ENCODE results near the gene ADARB2. TPM values are rescaled to one million over a fixed set of nuclear protein-coding genes. Genes with fewer than 3 reads are reported as not detected.
A peak's percentile ranks its signal among the peaks of the same experiment; 100 is the strongest.

Gene ADARB2
- total and polyA plus RNA-seq, 2 donors, result 0.66 to 2.5 TPM

DNA sequence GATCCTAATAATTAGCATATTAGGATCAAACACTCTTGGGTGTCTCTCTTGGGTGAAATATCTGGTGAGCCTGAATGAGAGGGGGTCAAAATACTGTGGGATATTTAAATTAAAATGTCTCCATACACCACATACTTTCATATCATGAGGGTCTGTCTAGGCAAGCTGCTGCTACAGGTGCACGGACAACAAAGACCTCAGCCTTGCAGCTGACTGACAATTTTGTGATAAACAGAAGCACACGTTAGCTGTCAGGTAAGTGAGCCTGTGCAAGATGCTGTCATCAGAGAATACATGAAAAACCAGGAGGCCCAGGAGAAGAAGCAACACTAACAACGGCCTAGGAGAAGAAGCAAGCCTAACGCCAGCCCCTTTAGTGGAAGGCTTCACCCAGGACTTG, 247.5 kb downstream of the ADARB2 start:
- no peak for DNase-seq (ENCODE audit: low read depth in 6 of 9, low spot score in 9 of 9)
- H3K4me3 ChIP-seq (ENCODE audit: low read length in 2 of 2), result no peak overlapping the region
- H3K4me1 ChIP-seq (ENCODE audit: control insufficient read depth in 2 of 2, insufficient read depth in 2 of 2, low read length in 2 of 2), result no peaks in the 10 kb centered on the region
- no peak overlapping the region for H3K27ac ChIP-seq (ENCODE audit: low read depth in 1 of 2, low read length in 1 of 2)
- WGBS, result 86% methylated on average over 4 of the region's 4 CpGs
- H3K27me3 ChIP-seq (ENCODE audit: control insufficient read depth in 2 of 2, insufficient read depth in 1 of 2, low read length in 1 of 2), result no peaks in the 10 kb centered on the region
- no peaks in the 10 kb centered on the region for H3K36me3 ChIP-seq (ENCODE audit: control insufficient read depth in 2 of 2, insufficient read depth in 2 of 2, low read length in 1 of 2)
- no peaks in the 10 kb centered on the region for H3K9me3 ChIP-seq (ENCODE audit: control insufficient read depth in 2 of 2, insufficient read depth in 1 of 2, low read length in 1 of 2)

DNA sequence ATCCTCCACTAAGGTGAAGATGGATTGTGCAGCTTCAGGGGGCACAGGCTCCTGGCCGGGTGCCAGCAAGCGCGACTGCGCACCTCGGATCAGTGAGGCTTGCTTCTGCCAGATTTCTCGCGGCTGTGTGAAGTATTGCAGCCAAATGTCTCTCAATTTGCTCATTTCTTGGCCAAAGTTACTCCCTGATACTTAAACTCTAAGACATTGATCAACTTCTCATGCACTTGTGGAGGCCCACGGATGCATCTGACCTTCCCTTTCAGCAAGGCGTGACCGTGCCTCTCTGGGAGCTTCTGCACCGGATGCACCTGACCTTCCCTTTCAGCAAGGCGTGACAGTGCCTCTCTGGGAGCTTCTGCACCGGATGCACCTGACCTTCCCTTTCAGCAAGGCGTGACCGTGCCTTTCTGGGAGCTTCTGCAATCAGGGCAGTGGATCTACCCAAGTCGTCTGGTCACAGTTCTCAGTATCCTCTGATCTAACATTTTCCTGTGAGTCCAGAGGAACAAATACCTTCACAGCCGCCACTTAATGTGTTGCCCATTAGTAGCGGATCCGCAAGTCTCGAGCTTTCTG, 248.3 kb downstream of the ADARB2 start:
- Histone ChIP-seq H3K4me3 (ENCODE audit: low read length in 2 of 2) (no peak overlapping the region), H3K9me3 (ENCODE audit: control insufficient read depth in 2 of 2, insufficient read depth in 1 of 2, low read length in 1 of 2) (no peaks in the 10 kb centered on the region), H3K27me3 (ENCODE audit: control insufficient read depth in 2 of 2, insufficient read depth in 1 of 2, low read length in 1 of 2) (no peaks in the 10 kb centered on the region), H3K27ac (ENCODE audit: low read depth in 1 of 2, low read length in 1 of 2) (peak overlapping the region in 1 of 2 donors; percentile 26), H3K4me1 (ENCODE audit: control insufficient read depth in 2 of 2, insufficient read depth in 2 of 2, low read length in 2 of 2) (no peaks in the 10 kb centered on the region), H3K36me3 (ENCODE audit: control insufficient read depth in 2 of 2, insufficient read depth in 2 of 2, low read length in 1 of 2) (no peaks in the 10 kb centered on the region)
- whole genome bisulfite sequencing, result 79% methylated on average over 20 of the region's 20 CpGs
- peak in 2 of 9 donors; percentile 33 to 43 for DNase-seq (ENCODE audit: low read depth in 6 of 9, low spot score in 9 of 9)

DNA sequence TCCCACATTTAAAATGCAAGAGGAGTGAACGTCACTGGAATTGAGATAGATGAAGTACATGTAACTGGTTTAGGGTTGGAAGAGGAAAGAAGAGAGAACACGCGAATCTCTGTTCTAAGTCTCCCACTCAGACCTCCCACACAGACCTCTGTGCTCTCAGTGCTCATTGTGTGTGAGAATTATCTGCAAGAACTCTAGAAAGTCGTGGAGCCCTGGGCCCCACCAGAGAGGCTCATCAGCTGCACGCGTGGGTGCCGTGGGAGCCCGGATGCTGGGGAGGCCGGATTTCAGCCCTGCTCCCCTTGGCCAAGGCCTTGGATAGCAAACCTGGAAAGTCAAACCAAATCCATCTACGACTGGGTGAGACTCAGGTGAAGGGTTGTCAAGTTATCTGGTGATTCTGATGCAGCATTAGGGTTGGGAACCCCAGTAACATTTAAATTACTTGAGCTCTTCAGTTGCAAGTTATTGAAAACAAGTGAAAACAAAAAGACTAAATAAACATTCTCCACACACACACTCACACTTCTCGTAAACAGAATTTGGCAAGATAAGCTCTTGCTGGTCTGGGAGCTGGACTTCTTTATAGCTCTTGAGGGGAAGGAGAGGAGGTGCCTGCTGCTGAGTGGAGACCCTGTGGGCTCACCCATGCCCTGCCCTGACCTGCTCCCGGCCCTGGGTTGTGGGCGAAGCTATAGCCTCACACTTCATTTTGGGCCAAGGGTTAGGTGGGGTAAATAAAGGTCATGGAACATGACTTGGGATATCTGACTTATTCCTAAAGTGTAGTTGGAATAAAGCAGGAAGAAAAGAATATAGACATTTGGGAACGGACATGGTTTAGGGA, 250.3 kb downstream of the ADARB2 start:
- DNase-seq (ENCODE audit: low read depth in 6 of 9, low spot score in 9 of 9), result no peak
- Histone ChIP-seq H3K4me3 (ENCODE audit: low read length in 2 of 2) (no peak overlapping the region), H3K4me1 (ENCODE audit: control insufficient read depth in 2 of 2, insufficient read depth in 2 of 2, low read length in 2 of 2) (no peaks in the 10 kb centered on the region), H3K27me3 (ENCODE audit: control insufficient read depth in 2 of 2, insufficient read depth in 1 of 2, low read length in 1 of 2) (no peaks in the 10 kb centered on the region), H3K36me3 (ENCODE audit: control insufficient read depth in 2 of 2, insufficient read depth in 2 of 2, low read length in 1 of 2) (no peaks in the 10 kb centered on the region), H3K9me3 (ENCODE audit: control insufficient read depth in 2 of 2, insufficient read depth in 1 of 2, low read length in 1 of 2) (no peaks in the 10 kb centered on the region), H3K27ac (ENCODE audit: low read depth in 1 of 2, low read length in 1 of 2) (no peak overlapping the region)
- WGBS, result 92% methylated on average over 14 of the region's 14 CpGs

DNA sequence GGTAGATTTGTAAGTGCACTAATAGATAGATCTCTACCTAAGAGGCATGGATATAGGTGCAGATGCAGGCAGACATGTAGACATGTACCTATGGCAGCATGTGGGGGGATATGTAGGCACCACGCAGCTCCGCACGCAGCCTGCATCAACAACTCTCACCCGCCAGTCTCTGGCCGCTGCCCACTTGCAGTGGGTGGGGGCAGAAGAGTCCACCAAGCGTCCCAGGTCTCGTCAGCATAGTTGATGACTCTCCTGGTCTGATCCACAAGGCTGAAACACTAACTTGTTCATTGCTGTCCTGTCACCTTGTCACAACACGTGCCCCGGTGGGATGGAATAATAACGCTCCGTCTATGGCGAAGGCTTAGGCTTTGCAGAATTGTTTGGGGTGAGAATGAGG, 252.0 kb downstream of the ADARB2 start:
- 96% methylated on average over 12 of the region's 12 CpGs for WGBS
- no peak overlapping the region for H3K4me3 ChIP-seq (ENCODE audit: low read length in 2 of 2)
- H3K27me3 ChIP-seq (ENCODE audit: control insufficient read depth in 2 of 2, insufficient read depth in 1 of 2, low read length in 1 of 2), result no peaks in the 10 kb centered on the region
- DNase-seq (ENCODE audit: low read depth in 6 of 9, low spot score in 9 of 9), result no peak
- no peaks in the 10 kb centered on the region for H3K4me1 ChIP-seq (ENCODE audit: control insufficient read depth in 2 of 2, insufficient read depth in 2 of 2, low read length in 2 of 2)
- no peaks in the 10 kb centered on the region for H3K36me3 ChIP-seq (ENCODE audit: control insufficient read depth in 2 of 2, insufficient read depth in 2 of 2, low read length in 1 of 2)
- no peak overlapping the region for H3K27ac ChIP-seq (ENCODE audit: low read depth in 1 of 2, low read length in 1 of 2)
- no peaks in the 10 kb centered on the region for H3K9me3 ChIP-seq (ENCODE audit: control insufficient read depth in 2 of 2, insufficient read depth in 1 of 2, low read length in 1 of 2)

DNA sequence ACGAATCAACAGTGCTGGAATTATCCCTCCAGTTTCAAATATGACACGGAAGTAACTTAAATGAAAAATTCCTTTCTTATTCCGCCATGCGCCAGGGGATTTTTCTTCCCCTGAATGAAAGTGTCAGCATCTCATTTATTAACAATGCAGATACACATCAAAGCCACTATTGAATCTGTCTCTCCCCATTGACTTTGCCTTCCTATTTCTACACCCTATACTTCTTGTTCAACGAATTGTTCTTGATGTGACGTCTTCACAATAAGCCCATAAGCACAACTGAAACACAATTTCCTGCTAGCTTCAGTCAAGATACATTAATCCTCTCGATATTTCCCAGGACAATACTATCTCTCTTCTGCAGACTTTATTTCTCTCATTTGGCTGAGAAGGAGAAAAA, 253.5 kb downstream of the ADARB2 start:
- no peak overlapping the region for H3K27ac ChIP-seq (ENCODE audit: low read depth in 1 of 2, low read length in 1 of 2)
- H3K9me3 ChIP-seq (ENCODE audit: control insufficient read depth in 2 of 2, insufficient read depth in 1 of 2, low read length in 1 of 2), result peaks cover 0 to 5% of the 10 kb centered on the region in 2 donors
- WGBS, result 63% methylated on average over 7 of the region's 7 CpGs
- no peaks in the 10 kb centered on the region for H3K36me3 ChIP-seq (ENCODE audit: control insufficient read depth in 2 of 2, insufficient read depth in 2 of 2, low read length in 1 of 2)
- no peak overlapping the region for H3K4me3 ChIP-seq (ENCODE audit: low read length in 2 of 2)
- H3K4me1 ChIP-seq (ENCODE audit: control insufficient read depth in 2 of 2, insufficient read depth in 2 of 2, low read length in 2 of 2), result no peaks in the 10 kb centered on the region
- H3K27me3 ChIP-seq (ENCODE audit: control insufficient read depth in 2 of 2, insufficient read depth in 1 of 2, low read length in 1 of 2), result no peaks in the 10 kb centered on the region
- DNase-seq (ENCODE audit: low read depth in 6 of 9, low spot score in 9 of 9), result no peak

DNA sequence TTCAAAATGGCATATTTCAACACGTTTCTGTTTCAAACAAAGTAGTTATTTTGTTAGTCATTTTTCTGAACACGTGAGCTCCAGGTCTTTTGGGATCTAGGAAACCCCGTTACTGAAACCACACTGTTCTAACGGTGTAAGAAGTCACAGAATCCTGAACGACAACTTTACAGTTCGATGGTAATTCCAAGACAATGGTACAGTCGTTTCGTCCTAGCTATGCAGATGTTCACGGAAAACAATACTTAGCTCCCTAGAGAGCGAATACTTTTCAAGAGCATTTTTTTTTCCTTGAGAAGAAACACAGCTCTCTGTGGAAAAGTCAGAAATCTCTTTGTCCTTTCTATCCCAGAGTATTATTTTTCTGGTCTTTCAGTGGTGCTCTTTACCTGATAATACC, 254.1 kb downstream of the ADARB2 start:
- no peak overlapping the region for H3K27ac ChIP-seq (ENCODE audit: low read depth in 1 of 2, low read length in 1 of 2)
- H3K4me1 ChIP-seq (ENCODE audit: control insufficient read depth in 2 of 2, insufficient read depth in 2 of 2, low read length in 2 of 2), result no peaks in the 10 kb centered on the region
- peaks cover 0 to 9% of the 10 kb centered on the region in 2 donors for H3K9me3 ChIP-seq (ENCODE audit: control insufficient read depth in 2 of 2, insufficient read depth in 1 of 2, low read length in 1 of 2)
- no peak overlapping the region for H3K4me3 ChIP-seq (ENCODE audit: low read length in 2 of 2)
- H3K36me3 ChIP-seq (ENCODE audit: control insufficient read depth in 2 of 2, insufficient read depth in 2 of 2, low read length in 1 of 2), result no peaks in the 10 kb centered on the region
- WGBS, result 60% methylated on average over 10 of the region's 10 CpGs
- no peaks in the 10 kb centered on the region for H3K27me3 ChIP-seq (ENCODE audit: control insufficient read depth in 2 of 2, insufficient read depth in 1 of 2, low read length in 1 of 2)
- DNase-seq (ENCODE audit: low read depth in 6 of 9, low spot score in 9 of 9), result no peak

DNA sequence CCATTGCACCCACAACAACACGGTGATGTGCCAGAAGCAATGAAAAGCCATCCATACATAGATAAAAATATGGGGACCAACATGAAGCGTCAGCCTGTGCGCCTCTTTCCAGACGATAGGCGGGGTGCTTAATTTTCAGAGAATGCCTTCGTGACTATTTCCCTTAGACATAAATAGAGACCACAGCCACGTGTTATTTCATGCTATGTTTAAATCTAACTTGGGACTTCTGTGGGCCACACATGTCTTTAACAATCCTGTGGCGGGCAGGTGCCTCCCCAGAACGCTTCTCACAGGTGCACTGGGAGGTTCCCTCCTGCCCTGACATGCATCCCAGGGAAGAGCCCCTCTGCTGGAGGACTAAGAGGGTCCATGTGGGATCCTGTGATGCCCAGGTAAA, 259.7 kb downstream of the ADARB2 start:
- peaks cover 0 to 18% of the 10 kb centered on the region in 2 donors for H3K9me3 ChIP-seq (ENCODE audit: control insufficient read depth in 2 of 2, insufficient read depth in 1 of 2, low read length in 1 of 2)
- no peak overlapping the region for H3K27ac ChIP-seq (ENCODE audit: low read depth in 1 of 2, low read length in 1 of 2)
- H3K36me3 ChIP-seq (ENCODE audit: control insufficient read depth in 2 of 2, insufficient read depth in 2 of 2, low read length in 1 of 2), result no peaks in the 10 kb centered on the region
- H3K4me3 ChIP-seq (ENCODE audit: low read length in 2 of 2), result no peak overlapping the region
- no peak for DNase-seq (ENCODE audit: low read depth in 6 of 9, low spot score in 9 of 9)
- peaks cover 0 to 13% of the 10 kb centered on the region in 2 donors for H3K4me1 ChIP-seq (ENCODE audit: control insufficient read depth in 2 of 2, insufficient read depth in 2 of 2, low read length in 2 of 2)
- WGBS, result 93% methylated on average over 9 of the region's 9 CpGs
- H3K27me3 ChIP-seq (ENCODE audit: control insufficient read depth in 2 of 2, insufficient read depth in 1 of 2, low read length in 1 of 2), result no peaks in the 10 kb centered on the region

DNA sequence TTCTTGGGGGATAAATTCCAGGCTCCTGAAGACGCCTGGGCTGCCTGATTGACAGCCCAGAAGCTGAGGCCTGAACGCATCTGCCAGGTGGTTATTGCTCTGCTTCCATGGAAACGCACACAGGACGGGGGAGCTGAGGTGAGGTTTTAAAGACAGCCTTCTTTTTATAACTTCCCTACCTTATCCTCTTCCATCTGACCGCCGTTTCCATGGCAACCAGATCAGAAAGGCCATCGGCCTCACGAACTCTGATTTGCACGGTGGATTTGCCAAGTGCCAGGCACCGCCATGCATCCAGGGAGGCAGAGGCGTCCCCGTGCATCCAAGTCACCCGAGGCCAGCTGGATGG, 260.9 kb downstream of the ADARB2 start:
- no peak overlapping the region for H3K4me3 ChIP-seq (ENCODE audit: low read length in 2 of 2)
- H3K27ac ChIP-seq (ENCODE audit: low read depth in 1 of 2, low read length in 1 of 2), result no peak overlapping the region
- peaks cover 0 to 18% of the 10 kb centered on the region in 2 donors for H3K9me3 ChIP-seq (ENCODE audit: control insufficient read depth in 2 of 2, insufficient read depth in 1 of 2, low read length in 1 of 2)
- WGBS, result 73% methylated on average over 13 of the region's 13 CpGs
- H3K27me3 ChIP-seq (ENCODE audit: control insufficient read depth in 2 of 2, insufficient read depth in 1 of 2, low read length in 1 of 2), result no peaks in the 10 kb centered on the region
- no peaks in the 10 kb centered on the region for H3K36me3 ChIP-seq (ENCODE audit: control insufficient read depth in 2 of 2, insufficient read depth in 2 of 2, low read length in 1 of 2)
- peaks cover 0 to 13% of the 10 kb centered on the region in 2 donors for H3K4me1 ChIP-seq (ENCODE audit: control insufficient read depth in 2 of 2, insufficient read depth in 2 of 2, low read length in 2 of 2)
- DNase-seq (ENCODE audit: low read depth in 6 of 9, low spot score in 9 of 9), result peak in 1 of 9 donors; percentile 35

DNA sequence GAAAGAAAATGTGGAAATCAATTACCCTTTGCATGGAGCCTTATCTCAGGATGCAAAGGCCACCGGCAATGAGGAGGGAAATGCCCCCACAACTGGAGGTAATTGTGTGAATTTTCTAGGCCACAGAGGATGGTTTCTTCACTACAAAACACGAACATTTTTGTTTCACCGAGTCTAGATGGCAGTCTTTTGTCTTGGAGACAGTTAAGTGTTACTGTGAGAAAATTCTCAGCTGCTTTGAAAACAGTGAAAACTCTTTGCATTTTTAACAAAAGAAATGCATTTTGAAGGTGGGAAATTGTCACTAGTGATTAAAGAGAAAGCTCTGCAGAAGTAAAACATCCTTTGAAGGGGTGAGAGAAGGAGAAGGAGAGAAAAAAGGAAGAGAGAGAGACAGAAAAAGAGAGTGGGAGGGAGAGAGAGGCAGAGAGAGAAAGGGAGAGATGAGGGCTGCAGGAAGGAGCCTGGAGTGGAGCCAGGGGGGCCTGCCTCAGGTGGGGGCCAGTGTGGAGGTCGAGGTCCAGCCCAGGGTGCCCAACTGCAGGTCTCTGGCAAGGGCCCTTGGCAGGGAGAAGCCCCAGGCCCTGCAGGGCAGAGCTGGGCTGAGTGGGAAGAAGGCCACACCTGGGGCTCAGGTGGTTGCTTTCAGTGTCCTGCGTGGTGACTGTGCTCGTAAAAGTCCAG, 261.4 kb downstream of the ADARB2 start:
- 39% methylated on average over 6 of the region's 6 CpGs for WGBS
- Histone ChIP-seq H3K4me3 (ENCODE audit: low read length in 2 of 2) (no peak overlapping the region), H3K4me1 (ENCODE audit: control insufficient read depth in 2 of 2, insufficient read depth in 2 of 2, low read length in 2 of 2) (peaks cover 0 to 13% of the 10 kb centered on the region in 2 donors), H3K9me3 (ENCODE audit: control insufficient read depth in 2 of 2, insufficient read depth in 1 of 2, low read length in 1 of 2) (peaks cover 0 to 18% of the 10 kb centered on the region in 2 donors), H3K36me3 (ENCODE audit: control insufficient read depth in 2 of 2, insufficient read depth in 2 of 2, low read length in 1 of 2) (no peaks in the 10 kb centered on the region), H3K27me3 (ENCODE audit: control insufficient read depth in 2 of 2, insufficient read depth in 1 of 2, low read length in 1 of 2) (no peaks in the 10 kb centered on the region), H3K27ac (ENCODE audit: low read depth in 1 of 2, low read length in 1 of 2) (peak overlapping the region in 1 of 2 donors; percentile 30)
- no peak for DNase-seq (ENCODE audit: low read depth in 6 of 9, low spot score in 9 of 9)

Data from thymus (tissue), 11 donors.